ENCODE results near the gene RETREG1. TPM values are rescaled to one million over a fixed set of nuclear protein-coding genes. Genes with fewer than 3 reads are reported as not detected.

The RETREG1 gene
- polyA plus RNA-seq, 1 of the 3 experiments (the other 2 are of a cell fraction): 0.43 TPM

DNA sequence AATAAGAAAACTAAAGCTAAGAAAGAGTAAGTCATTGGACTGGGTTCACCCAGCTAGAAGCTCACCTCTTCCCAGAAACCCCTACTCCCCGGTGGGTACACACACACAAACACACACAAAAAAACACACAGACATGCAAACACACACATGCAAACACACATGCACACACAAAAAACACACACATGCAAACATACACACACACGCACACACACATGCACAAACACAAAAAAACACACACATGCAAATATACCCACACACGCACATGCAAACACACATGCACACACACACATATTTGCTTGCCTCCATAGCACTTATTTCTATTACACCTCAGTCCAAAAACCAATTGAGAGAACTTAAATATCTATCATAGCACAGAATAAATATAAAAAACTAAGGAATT, 26.1 kb downstream of the RETREG1 start:
- H3K4me3 ChIP-seq (ENCODE audit: low read depth in 2 of 2, low read length in 1 of 2): no peak overlapping the region

DNA sequence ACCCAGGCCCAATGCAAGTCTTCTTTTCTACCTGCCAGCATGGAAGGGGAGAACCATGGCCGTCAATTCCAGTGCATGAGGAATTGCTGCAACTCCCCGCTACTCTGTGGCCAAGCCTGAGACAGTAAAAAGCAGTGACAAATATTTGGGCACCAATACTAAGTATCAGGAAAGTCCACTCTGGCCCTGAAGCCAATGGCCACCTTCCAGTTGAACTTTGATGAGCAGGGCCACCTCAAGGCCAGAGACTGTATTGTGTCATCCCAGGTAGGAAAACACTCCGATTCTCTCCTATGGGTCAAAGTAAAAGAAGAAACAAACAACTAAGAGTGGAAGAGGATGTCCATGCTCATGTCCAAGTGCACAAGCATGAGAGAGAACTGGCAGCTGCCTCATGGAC, 27.1 kb downstream of the RETREG1 start:
- ChIA-PET CTCF (no interaction called here), POLR2A (no interaction called here)
- no peaks in the 10 kb centered on the region for H3K79me2 ChIP-seq (ENCODE audit: insufficient read depth)
- no peaks in the 10 kb centered on the region for H3F3A ChIP-seq (replicated peaks; ENCODE audit: insufficient read depth)
- H3K4me1 ChIP-seq (ENCODE audit: control insufficient read depth in 1 of 2, insufficient read depth in 2 of 2, low read depth in 1 of 2, low read length in 1 of 2): no peaks in the 10 kb centered on the region
- H2AFZ ChIP-seq (ENCODE audit: low read depth): no peak overlapping the region
- TF ChIP-seq, protein P1, sequence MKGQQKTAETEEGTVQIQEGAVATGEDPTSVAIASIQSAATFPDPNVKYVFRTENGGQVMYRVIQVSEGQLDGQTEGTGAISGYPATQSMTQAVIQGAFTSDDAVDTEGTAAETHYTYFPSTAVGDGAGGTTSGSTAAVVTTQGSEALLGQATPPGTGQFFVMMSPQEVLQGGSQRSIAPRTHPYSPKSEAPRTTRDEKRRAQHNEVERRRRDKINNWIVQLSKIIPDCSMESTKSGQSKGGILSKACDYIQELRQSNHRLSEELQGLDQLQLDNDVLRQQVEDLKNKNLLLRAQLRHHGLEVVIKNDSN (IDR thresholded peaks at IDR 0.05; ENCODE audit: borderline replicate concordance, low read depth): no peak
- TF ChIP-seq, protein P2, sequence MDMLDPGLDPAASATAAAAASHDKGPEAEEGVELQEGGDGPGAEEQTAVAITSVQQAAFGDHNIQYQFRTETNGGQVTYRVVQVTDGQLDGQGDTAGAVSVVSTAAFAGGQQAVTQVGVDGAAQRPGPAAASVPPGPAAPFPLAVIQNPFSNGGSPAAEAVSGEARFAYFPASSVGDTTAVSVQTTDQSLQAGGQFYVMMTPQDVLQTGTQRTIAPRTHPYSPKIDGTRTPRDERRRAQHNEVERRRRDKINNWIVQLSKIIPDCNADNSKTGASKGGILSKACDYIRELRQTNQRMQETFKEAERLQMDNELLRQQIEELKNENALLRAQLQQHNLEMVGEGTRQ (IDR thresholded peaks at IDR 0.05; ENCODE audit: borderline replicate concordance, low read depth, low read length): no peak
- TF ChIP-seq, protein P3, sequence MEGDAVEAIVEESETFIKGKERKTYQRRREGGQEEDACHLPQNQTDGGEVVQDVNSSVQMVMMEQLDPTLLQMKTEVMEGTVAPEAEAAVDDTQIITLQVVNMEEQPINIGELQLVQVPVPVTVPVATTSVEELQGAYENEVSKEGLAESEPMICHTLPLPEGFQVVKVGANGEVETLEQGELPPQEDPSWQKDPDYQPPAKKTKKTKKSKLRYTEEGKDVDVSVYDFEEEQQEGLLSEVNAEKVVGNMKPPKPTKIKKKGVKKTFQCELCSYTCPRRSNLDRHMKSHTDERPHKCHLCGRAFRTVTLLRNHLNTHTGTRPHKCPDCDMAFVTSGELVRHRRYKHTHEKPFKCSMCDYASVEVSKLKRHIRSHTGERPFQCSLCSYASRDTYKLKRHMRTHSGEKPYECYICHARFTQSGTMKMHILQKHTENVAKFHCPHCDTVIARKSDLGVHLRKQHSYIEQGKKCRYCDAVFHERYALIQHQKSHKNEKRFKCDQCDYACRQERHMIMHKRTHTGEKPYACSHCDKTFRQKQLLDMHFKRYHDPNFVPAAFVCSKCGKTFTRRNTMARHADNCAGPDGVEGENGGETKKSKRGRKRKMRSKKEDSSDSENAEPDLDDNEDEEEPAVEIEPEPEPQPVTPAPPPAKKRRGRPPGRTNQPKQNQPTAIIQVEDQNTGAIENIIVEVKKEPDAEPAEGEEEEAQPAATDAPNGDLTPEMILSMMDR (IDR thresholded peaks at IDR 0.05): no peak
- no peak for TF ChIP-seq TCF12 (IDR thresholded peaks at IDR 0.05)
- no peak for TF ChIP-seq RXRA (IDR thresholded peaks at IDR 0.05; ENCODE audit: borderline replicate concordance, low read depth)
- no peak for TF ChIP-seq EP300 (IDR thresholded peaks at IDR 0.05; ENCODE audit: borderline replicate concordance in 1 of 2, low read depth in 1 of 2, low read length in 1 of 2)
- no peak for TF ChIP-seq NFIC (IDR thresholded peaks at IDR 0.05; ENCODE audit: borderline replicate concordance)
- TF ChIP-seq, protein P4, sequence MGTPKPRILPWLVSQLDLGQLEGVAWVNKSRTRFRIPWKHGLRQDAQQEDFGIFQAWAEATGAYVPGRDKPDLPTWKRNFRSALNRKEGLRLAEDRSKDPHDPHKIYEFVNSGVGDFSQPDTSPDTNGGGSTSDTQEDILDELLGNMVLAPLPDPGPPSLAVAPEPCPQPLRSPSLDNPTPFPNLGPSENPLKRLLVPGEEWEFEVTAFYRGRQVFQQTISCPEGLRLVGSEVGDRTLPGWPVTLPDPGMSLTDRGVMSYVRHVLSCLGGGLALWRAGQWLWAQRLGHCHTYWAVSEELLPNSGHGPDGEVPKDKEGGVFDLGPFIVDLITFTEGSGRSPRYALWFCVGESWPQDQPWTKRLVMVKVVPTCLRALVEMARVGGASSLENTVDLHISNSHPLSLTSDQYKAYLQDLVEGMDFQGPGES (IDR thresholded peaks at IDR 0.05; ENCODE audit: low read depth, low read length): no peak
- H3K27me3 ChIP-seq (ENCODE audit: insufficient read depth): no peaks in the 10 kb centered on the region
- H3K9me3 ChIP-seq: no peaks in the 10 kb centered on the region
- DNase-seq: no peak
- no peaks in the 10 kb centered on the region for H3K9me2 ChIP-seq
- H3K4me2 ChIP-seq: no peak overlapping the region
- H3K9ac ChIP-seq: no peak overlapping the region
- WGBS (ENCODE audit: low lambda C conversion rate): 74% methylated on average over 3 of the region's 3 CpGs
- H3K4me3 ChIP-seq (ENCODE audit: low read depth in 2 of 2, low read length in 1 of 2): no peak overlapping the region
- H4K20me1 ChIP-seq (ENCODE audit: insufficient read depth): no peaks in the 10 kb centered on the region
- no peak overlapping the region for H3K27ac ChIP-seq (ENCODE audit: low read depth in 2 of 2, low read length in 1 of 2)
- no peaks in the 10 kb centered on the region for H3K36me3 ChIP-seq (replicated peaks in 1 of 2; ENCODE audit: control insufficient read depth in 1 of 2, insufficient read depth in 2 of 2, low read length in 1 of 2)

More for the DNA sequence above, 26.1 kb downstream of the RETREG1 start:
- Histone ChIP-seq H3K27me3 (ENCODE audit: insufficient read depth) (no peaks in the 10 kb centered on the region), H2AFZ (ENCODE audit: low read depth) (no peak overlapping the region), H3K9me3 (no peaks in the 10 kb centered on the region), H3K4me1 (ENCODE audit: control insufficient read depth in 1 of 2, insufficient read depth in 2 of 2, low read depth in 1 of 2, low read length in 1 of 2) (no peaks in the 10 kb centered on the region), H3K27ac (ENCODE audit: low read depth in 2 of 2, low read length in 1 of 2) (no peak overlapping the region), H3K79me2 (ENCODE audit: insufficient read depth) (no peaks in the 10 kb centered on the region), H3K9me2 (no peaks in the 10 kb centered on the region), H3K36me3 (replicated peaks in 1 of 2; ENCODE audit: control insufficient read depth in 1 of 2, insufficient read depth in 2 of 2, low read length in 1 of 2) (no peaks in the 10 kb centered on the region), H3F3A (replicated peaks; ENCODE audit: insufficient read depth) (no peaks in the 10 kb centered on the region), H4K20me1 (ENCODE audit: insufficient read depth) (no peaks in the 10 kb centered on the region), H3K4me2 (no peak overlapping the region), H3K9ac (no peak overlapping the region)
- no peak for TF ChIP-seq FOXM1 (IDR thresholded peaks at IDR 0.05; ENCODE audit: low read depth)
- TF ChIP-seq, protein P5, sequence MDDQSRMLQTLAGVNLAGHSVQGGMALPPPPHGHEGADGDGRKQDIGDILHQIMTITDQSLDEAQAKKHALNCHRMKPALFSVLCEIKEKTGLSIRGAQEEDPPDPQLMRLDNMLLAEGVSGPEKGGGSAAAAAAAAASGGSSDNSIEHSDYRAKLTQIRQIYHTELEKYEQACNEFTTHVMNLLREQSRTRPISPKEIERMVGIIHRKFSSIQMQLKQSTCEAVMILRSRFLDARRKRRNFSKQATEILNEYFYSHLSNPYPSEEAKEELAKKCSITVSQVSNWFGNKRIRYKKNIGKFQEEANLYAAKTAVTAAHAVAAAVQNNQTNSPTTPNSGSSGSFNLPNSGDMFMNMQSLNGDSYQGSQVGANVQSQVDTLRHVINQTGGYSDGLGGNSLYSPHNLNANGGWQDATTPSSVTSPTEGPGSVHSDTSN (IDR thresholded peaks at IDR 0.05): no peak
- TF ChIP-seq, protein P6, sequence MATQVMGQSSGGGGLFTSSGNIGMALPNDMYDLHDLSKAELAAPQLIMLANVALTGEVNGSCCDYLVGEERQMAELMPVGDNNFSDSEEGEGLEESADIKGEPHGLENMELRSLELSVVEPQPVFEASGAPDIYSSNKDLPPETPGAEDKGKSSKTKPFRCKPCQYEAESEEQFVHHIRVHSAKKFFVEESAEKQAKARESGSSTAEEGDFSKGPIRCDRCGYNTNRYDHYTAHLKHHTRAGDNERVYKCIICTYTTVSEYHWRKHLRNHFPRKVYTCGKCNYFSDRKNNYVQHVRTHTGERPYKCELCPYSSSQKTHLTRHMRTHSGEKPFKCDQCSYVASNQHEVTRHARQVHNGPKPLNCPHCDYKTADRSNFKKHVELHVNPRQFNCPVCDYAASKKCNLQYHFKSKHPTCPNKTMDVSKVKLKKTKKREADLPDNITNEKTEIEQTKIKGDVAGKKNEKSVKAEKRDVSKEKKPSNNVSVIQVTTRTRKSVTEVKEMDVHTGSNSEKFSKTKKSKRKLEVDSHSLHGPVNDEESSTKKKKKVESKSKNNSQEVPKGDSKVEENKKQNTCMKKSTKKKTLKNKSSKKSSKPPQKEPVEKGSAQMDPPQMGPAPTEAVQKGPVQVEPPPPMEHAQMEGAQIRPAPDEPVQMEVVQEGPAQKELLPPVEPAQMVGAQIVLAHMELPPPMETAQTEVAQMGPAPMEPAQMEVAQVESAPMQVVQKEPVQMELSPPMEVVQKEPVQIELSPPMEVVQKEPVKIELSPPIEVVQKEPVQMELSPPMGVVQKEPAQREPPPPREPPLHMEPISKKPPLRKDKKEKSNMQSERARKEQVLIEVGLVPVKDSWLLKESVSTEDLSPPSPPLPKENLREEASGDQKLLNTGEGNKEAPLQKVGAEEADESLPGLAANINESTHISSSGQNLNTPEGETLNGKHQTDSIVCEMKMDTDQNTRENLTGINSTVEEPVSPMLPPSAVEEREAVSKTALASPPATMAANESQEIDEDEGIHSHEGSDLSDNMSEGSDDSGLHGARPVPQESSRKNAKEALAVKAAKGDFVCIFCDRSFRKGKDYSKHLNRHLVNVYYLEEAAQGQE (IDR thresholded peaks at IDR 0.05; ENCODE audit: low read depth, low read length): no peak
- DNase-seq: no peak
- CTCF ChIA-PET: no interaction called here
- WGBS (ENCODE audit: low lambda C conversion rate): 86% methylated on average over 3 of the region's 3 CpGs
- POLR2A ChIA-PET: no interaction called here

Measured in SK-N-SH (cell line).